HG02571 (cell line): ENCODE results near the gene CEP85L.

Experiments used
- ATAC-seq: cut with Tn5 transposase; IDR thresholded peaks from one replicate; pipeline ENCODE4 v1.9.1; 2021; ENCODE audit warnings: mild to moderate bottlenecking, moderate library complexity; ENCODE audit not compliant: unreplicated experiment

The CEP85L gene

DNA sequence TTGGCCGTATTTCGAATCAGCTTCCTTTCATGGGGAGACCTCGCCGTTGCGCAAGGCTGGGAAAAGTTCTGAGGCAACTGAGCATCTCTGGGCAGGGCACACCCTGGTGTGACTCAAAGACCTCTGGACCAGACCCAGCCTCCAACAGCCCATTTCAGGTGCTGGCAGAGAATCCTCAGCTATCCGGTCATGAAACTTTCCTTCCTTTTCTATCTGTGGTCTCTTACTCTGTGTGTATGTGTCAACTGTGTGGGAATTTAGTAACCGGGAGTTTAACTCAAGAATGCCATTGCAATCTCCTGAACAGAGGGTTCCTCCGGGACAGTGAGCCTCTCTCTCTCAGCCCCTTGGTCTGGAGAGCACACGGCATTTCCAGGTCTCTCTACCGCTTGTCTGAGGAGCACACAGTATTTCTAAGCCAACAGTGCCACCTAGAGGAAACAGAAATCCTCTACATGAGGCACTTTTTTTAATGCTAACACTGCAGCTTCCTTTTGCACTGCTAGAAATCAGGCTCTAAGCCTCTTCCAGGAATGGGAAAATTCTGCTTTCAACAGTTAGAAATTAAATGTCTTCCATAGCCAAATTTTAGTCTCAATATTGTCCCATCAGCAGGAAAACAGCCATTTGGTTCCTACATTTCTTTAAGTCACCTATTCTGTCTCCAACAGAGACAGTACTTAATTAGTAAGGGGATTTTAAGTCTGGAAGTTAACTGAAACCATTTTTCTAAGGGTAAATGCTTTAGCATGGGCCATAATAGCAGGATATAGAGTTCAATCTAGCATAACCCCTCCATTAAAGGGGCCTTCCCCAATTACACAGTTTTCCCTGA lies 70.6 kb downstream of the CEP85L start:
- ATAC-seq: no peak

DNA sequence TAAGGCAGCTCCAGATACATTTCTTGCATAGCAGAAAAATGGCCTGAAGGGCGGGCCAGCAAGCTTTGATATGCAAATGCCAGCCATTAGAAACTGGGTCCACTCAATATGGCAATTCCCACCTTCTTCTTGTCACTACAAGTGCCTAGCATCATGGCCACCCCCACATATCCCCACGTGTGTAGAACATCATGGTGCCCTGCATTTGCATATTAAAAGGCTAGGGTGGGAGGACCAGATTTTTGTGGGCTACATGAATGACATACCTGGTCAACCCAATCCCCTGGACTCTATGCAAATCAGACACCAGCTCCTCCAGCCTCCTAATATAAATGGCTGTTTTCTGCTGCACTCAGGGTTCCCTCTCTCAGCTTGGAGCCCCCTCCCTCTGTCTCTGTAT lies 71.6 kb downstream of the CEP85L start:
- ATAC-seq: no peak

- no peak for ATAC-seq
These were observed 72.8 kb downstream of the CEP85L start for GRCh38 chr6:118578617-118579016.

- ATAC-seq: no peak
These were observed 73.4 kb downstream of the CEP85L start for GRCh38 chr6:118577972-118578371.

- ATAC-seq: no peak
These were observed 77.1 kb downstream of the CEP85L start for GRCh38 chr6:118574051-118574865.

DNA sequence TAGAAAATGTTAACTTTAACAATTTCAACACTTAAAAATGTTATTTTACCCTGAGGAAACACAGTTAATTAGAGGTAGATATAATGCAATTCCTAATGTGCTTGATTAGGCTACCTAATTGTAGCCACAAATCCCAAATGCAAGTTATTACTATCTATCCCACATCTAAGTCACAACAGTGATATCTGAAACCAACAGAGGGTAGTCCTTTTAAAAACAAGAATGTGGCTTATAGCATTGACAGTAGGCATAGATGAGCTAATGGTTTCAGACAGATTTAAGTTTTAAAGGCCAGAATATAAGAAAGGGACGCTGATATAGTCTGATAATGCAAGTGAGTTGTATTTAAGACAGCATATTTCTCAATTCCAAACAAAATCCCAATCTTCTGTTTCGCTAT lies 80.3 kb downstream of the CEP85L start:
- no peak for ATAC-seq

DNA sequence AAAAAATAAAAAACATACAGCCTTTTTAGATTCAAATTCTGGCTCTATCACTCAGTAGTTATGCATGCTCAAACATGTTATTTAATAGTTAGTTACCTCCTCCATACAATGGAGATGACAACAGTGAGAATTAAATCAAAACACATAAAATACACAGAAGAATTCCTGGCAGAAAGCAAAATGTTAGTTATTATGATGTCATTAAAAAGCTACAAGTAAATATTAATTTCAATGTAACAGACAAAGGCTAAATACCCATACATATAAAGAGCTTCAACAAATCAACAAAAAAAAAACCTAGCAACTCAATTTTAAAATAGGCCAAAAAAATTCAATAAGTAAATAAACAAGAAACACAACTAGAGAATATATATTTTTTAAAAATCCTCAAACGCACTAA lies 81.9 kb downstream of the CEP85L start:
- no peak for ATAC-seq

GRCh38 chr6:118567974-118568373 lies 83.4 kb downstream of the CEP85L start:
- ATAC-seq: no peak

GRCh38 chr6:118565311-118565960 lies 86.0 kb downstream of the CEP85L start:
- ATAC-seq: peak; percentile 98

- ATAC-seq: no peak
These were observed 88.4 kb downstream of the CEP85L start for GRCh38 chr6:118562959-118563358.

- ATAC-seq: no peak
These were observed 89.1 kb downstream of the CEP85L start for GRCh38 chr6:118562248-118562647.

GRCh38 chr6:118559659-118560058 lies 91.7 kb downstream of the CEP85L start:
- no peak for ATAC-seq

GRCh38 chr6:118558464-118559217 lies 92.8 kb downstream of the CEP85L start:
- no peak for ATAC-seq

GRCh38 chr6:118554698-118555097 lies 96.7 kb downstream of the CEP85L start:
- no peak for ATAC-seq

DNA sequence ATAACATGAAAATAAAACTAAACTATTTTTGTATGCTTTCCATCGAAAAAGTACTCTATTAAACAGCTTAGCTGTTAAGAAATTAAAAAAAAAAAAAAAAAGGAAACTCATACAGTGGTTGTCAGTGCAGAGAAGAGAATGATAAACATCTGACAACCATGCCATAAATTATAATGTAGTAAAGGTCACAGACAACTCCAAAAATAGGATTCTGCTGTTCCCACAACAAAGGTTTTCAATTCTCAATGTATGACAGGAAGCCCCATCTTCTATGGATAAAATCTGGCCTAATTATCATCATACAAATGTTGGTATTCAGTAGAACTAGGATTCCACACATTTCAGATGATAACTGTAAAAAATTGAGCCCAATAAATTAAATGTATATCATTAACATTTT lies 98.3 kb downstream of the CEP85L start:
- ATAC-seq: no peak

DNA sequence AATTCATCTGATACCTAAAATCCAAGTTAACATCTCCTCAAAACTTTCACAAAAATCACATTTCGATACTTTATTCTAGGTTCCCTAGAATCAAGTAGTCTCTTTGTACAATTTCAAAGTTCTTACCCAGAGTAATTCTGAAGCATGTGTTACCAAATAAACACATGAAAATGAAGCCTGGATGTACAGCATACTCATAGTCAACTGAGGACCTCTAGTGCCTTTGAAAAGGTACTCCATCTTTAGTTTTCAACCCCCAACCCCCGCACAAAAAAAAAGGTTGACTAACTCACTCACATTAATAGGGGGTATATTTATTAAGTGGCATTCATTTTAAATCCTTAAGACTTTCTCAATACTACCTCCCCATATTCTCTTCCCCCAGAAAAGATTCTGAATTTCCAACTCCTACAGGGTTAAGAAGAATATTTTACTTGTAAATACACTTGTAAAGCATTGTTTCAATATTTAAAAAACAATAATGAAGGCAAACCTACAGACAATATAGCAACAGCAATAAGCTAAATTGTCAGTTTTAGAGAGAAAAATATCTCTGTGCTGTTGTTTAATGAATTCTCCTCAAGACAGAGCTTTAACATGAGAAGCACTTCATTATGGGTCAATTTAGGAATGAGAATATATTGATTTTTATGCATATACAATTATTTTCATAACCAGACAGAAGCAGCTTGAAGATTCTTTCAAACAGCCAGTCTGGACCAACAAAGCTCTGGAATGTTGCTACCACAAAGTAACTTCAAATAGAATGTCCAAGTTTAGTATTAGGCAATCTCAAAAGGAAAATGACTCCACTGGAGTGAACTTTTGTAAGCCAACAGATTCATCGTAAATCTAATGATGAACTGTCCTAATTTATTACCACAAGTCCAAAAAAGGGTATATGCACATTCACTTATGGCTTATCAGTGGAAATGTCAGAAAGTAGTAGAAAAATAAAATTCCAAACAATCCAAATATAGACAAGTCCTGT lies 100.0 kb downstream of the CEP85L start:
- peak; percentile 83 for ATAC-seq

GRCh38 chr6:118548613-118549012 lies 102.8 kb downstream of the CEP85L start:
- no peak for ATAC-seq

DNA sequence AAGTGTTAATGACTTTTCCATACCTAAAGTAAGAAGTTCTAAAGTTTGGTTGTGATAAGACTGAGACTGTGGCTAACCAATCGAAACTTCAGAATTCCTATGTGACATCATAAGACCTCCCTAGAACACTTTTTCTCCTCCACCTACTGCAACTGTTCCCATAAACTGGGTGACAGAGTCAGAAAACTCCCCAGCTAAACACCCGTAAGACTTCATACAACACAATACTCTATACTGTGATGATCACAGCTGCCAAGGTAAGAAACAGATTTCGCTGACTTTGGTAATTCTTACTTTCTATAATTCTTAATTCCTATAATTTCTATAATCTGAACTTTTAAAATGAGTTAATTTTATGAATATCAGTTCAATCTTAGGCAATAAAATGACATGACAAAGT lies 103.3 kb downstream of the CEP85L start, which contains the start of gene PLN:
PLN (plus strand) TSS at position 161 of the 400 bp plus-strand sequence. CDS start 10,626 bp downstream, outside the sequence.
- ATAC-seq: no peak

GRCh38 chr6:118546880-118547218 lies 104.5 kb downstream of the CEP85L start:
- no peak for ATAC-seq
